8988T (cell line): Measurements from ENCODE around the gene RAD51B.
"Not testable (repeated sequence)": the region's sequence is repeated elsewhere in the genome, so short reads cannot be mapped to it uniquely, and the experiment has no call there.

Experiments
- DNase-seq: peaks from one replicate; pipeline ENCODE4 v3.0.0; 2011

RAD51B gene

DNA sequence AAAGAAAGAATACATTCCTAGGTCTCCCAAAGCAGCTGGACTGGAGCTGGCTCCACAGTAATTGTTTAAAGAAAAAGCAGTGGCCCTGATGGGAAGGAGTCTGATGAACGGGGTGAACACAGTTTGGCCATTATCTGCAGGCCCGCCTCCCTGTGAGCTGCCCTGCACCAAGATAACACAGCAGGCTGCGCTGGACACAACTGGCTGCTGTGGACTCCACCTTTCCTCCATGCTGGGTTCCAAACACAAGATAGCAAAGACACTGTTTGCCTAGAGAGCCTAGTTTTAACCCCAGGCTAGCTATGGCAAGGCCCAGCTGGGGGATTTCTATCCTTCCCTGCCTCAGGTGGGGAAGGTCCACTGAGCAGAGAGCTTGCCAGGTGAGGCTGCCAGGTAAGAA is 938.7 kb downstream of the RAD51B start:
- DNase-seq = no peak

DNA sequence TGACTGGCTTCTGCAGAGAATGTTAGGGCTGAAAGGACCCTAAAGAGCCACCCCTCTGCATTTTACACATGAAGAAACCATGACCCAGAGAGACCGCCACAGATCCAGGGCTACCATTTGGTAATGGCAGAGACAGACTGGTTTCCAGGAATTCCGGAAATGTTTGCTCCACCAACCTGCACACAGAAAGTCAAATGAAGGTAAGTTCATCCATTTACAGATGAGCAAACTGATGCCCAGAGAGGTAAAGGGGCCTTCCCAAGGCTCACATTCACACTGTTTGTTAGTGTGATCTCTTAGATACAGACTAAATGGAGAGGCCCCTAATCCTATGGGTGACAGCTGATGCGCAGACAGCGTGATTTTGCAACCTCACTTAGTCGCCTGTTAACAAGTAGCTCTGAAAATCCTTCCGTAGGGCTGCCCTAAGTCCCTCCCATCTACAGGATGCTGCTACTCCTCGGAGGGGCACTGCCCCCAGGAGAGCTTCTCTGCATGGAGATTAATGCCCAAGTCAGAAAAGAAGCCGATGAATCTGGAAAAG is 939.5 kb downstream of the RAD51B start:
- no peak for DNase-seq

GRCh38 chr14:68759937-68760336 is 940.4 kb downstream of the RAD51B start:
- DNase-seq = no peak

- DNase-seq = no peak
Observed at GRCh38 chr14:68760761-68761160, 941.2 kb downstream of the RAD51B start.

DNA sequence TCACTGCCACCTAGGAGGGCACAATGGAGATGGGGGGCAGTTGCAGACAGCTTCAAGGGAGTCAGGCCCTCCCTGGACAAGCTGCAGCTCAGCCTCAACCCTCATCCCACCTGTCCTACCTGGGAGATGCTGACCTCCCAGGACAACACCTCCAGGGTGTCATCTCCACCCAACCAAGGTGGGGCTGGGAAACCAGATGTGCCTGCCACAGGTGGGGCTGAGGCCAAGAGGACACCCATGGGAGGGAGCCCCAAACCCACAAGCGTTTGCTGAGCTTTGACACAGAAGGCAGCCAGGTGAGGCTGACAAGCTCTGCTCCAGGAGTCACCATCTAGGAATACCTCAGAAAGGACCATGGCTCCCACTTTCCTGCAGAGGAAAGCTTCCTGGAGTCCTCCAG is 941.8 kb downstream of the RAD51B start:
- no peak for DNase-seq

GRCh38 chr14:68762953-68763764 is 943.6 kb downstream of the RAD51B start:
- DNase-seq = no peak

- not testable (repeated sequence) for DNase-seq
Observed at GRCh38 chr14:68763843-68764242, 944.3 kb downstream of the RAD51B start.

- DNase-seq = no peak
Observed at GRCh38 chr14:68766299-68767247, 947.0 kb downstream of the RAD51B start.

- DNase-seq = no peak
Observed at GRCh38 chr14:68767248-68767645, 947.7 kb downstream of the RAD51B start.

GRCh38 chr14:68768316-68768715 is 948.7 kb downstream of the RAD51B start:
- no peak for DNase-seq

DNA sequence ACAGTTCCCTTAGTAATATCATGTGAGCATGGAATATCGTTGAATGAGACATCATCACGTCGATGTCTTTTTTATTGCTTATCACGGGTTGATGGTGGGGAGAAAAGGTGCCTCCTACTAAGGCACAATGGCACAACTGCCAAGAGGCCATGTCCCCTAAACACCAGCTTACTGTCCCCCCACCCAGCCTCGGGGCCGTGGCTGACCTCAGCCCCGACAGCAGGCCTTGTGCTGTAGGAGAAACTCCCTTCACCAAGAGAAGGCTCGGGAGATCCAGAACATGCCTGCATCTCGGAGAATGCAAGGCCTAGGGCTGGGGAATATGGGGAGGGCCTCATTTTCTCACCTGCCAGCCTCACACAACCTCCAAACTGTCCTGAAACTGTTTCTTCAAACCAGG is 950.5 kb downstream of the RAD51B start:
- no peak for DNase-seq

DNA sequence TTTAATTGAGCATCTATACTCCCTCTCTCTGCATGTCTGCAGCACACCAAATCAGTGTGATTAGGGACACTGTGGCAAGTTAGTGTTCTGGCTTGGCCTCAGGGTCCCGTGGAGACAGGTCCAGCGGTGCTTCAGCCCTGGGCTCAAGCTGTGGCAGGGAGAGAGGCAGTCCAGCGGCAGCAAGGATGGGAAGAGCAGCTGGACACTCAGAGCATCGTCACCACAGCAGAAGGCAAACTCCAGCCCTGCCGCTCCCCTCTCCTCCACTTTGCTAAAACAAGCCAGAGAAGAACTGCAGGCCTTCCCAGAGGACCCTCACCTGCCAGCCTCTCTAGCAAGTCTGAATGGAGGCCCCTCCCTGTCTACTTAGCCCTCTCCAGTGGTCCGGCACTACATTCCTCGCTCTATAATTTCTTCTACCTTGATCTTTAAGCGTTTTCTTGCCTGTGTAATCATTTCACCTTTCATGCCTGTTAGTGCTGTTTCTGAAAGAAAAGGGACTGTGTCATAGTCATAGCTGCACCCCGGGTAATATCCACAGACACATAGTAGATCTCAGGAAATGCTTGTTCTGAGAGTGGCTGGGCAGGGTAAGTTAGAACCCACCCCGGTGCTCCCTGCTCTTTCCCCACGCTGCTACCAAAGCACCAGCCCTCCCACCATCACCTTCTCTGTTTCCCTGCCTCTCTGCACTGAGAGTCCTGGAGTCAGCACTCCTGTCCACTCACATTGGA is 951.1 kb downstream of the RAD51B start:
- no peak for DNase-seq

GRCh38 chr14:68771631-68772030 is 952.1 kb downstream of the RAD51B start:
- DNase-seq = no peak

DNA sequence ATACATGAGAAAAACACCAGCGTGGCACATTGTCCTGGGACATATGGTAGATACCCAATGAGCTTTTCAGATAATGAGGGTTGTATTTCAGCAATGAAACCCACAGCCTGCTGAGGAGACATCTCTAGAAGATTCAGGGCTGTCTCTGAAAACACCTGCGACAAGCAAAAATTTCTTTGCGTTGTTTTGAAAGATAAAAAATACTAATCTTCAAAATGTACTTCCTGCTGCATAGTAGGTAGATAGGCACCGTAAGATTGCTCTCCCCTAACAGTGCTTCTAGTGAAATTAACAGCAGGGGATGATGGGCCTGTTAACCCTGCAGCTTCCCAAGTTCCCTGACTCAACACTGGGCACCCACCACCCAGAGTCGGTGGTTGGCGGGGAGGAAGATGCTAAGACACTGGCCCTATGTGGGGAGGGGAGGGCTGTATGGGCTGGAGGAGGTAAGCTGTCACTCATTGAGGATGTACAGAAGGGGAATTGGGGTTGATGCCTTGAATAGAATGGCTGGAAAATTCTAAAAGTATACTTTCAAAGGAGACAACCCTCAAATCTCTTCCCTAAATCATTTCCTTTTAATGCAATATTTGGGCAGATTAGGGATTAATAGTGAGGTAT is 953.3 kb downstream of the RAD51B start:
- no peak for DNase-seq

DNA sequence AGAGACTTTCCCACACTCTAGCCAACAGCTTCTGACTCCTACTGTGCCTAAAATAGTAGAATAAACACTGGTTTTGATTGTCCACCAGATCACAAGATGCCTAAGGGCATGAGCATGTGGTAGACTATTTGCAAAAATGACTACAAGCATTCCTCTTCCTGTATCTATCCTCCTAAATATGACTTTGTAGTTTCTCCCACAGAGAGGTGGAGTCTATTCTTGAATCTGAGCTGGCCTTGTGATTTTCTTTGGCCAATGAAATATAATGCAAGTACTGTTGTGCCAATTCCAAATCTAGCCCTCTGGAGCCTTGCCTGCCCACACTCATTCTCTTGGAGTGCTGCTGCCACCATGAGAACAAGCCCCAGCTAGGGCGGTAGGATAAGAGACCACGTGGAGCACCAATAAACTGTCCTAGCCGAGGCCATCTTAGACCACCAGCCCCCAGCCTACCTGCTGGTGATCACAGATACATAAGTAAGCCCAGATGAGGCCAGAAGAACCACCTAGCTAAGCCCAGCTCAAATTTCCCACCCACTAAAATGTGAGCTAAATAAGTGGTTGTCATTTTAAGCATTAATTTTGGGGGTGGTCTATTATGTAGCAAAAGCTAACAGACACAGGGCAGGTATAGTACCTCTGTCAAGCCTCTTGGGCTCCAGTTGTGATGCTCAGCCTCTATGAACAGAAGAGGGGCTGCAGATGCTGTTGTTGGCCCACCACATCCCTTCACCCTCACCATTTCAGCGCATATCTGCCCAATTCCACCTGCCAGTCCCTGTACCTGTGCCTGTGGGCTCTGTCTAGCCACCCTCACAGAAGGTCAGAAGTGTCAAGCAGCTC is 955.4 kb downstream of the RAD51B start:
- no peak for DNase-seq

DNA sequence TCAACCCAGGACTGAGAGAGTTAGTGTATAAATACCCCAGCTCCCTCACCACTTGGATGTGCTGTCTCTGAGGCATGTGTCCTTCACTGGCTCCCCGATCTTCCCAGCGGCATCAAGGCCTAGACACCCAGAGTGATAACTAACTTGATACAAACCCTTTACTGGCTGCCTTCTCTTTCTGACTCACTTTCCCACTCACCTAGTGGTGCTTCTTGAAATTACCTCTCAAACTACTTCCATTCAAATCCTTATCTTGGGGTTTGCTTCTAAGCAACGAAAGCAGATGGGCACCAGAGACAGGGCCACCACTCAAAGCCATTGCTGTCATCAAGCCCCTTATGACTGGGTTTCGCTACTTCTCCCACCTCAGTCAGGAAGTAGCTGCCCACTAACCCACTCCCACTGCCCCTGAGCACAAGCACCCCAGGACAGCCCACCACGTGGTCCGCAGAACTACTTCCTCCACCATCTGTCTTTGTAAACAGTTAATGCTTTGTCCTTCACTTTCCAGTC is 956.1 kb downstream of the RAD51B start:
- no peak for DNase-seq

DNA sequence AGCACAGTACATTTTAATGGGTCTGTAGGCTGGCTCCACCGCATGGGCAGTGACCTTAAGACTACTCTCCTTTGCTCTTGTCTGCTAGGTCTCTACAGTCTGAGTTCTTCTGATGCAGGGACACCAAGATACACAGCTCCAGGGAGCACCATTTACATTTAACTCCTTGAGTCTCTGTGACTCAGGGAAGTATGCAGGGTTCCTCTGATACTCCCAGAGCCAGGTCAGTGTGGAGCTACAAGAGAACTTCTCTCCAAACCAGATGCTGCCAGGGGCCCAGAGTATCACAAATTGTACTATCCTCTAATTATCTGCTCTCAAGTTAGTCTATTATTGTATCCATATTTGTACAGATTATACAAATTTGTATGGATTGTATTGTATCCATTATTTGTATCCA is 958.1 kb downstream of the RAD51B start:
- no peak for DNase-seq
